Anterior cingulate cortex (tissue), 58 donors: ENCODE results near the gene SLC38A2.

Experiments used
- DNase-seq, 58 donors: peaks; one replicate each; lab custom pipeline; 2025; lab: John Stamatoyannopoulos, UW

The SLC38A2 gene

GRCh38 chr12:46396826-46397225 is 24.3 kb upstream of the SLC38A2 start:
- DNase-seq = no peak

- DNase-seq = peak in 1 of 58 donors; percentile 27
Measured at GRCh38 chr12:46395388-46395787, 22.8 kb upstream of the SLC38A2 start.

DNA sequence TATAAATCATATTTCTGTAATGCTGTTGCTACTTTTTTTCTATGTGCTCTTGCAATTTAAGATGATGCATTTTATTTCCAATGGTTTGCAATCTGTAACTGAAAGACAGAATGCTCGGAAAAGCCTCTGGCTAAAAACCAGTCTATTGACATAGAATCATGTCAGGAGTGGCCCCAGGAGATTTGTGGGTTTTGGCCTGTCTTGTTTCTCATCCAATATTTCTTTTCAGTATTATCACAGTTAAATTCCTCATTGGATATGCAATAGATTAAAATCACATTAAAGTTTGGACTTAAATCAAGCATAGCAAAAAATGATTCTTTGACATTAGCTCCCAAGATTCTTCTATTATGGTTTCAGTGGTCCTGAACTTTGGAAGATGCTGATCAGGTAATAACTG is 19.1 kb upstream of the SLC38A2 start:
- no peak for DNase-seq

DNA sequence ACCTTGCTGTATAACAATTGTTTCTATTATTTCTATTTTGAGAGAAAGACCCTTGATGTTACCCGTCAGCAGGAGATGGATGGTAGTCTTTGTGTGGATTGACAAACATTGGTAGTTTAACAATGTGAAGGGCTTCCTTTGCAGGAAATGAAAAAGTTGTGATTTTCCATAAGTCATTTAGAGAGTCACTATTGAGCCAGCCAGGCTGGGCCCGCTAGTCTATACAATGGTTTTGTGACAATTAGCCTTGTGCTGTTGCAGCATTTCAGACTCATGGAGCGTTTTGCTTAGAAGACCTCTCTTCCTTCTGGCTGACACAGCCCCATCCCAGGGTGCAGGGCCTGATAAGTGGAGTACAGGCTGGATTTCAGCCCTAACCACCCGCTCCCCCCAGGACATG is 18.3 kb upstream of the SLC38A2 start:
- DNase-seq = no peak

DNA sequence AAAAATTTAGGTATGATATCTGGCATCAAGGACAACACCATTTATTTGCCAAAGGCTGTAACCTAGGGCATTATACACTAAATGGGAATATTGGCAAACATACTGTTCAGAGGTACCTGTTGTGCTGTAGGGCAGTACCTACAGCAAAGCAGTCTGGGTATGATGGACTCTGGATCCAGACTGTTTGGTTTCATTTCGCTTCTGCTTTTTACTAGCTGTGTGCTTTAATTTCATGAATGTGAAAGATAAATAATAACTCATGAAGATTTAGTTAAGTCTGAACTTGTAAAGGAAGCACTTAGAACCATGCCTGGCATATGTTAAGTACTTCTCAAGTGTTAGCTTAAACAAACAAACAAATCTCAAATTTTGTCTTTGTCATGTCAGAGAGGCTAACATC is 17.7 kb upstream of the SLC38A2 start:
- DNase-seq = no peak

DNA sequence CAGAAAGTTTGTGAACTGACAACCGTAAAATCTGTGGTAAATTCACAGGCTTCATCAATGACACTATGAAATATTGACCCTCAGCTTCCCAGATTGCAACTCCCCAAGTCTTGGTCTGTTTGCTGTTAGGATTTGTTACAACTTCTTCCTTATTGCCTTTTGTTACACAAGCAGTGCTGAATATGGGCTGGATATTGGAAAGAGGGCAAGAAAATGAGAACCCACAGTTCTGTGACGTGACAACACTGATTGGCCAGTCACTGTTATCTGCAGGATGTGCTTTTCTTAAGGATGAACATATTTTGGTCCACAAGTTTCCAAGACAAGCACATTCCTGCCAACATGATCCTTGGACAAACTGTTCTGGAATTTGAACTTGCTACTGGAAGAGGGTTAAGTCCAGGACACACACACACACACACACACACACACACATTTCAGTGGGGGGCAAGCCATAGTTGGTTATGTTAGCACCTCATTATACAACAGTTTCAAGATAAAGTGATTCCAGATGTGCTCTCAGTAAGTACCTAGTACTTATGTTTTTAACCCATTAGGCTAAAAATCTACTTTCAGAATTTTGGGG is 16.6 kb upstream of the SLC38A2 start:
- no peak for DNase-seq

GRCh38 chr12:46388427-46389021 is 16.0 kb upstream of the SLC38A2 start:
- DNase-seq = no peak

- no peak for DNase-seq
Measured at GRCh38 chr12:46387670-46388069, 15.1 kb upstream of the SLC38A2 start.

DNA sequence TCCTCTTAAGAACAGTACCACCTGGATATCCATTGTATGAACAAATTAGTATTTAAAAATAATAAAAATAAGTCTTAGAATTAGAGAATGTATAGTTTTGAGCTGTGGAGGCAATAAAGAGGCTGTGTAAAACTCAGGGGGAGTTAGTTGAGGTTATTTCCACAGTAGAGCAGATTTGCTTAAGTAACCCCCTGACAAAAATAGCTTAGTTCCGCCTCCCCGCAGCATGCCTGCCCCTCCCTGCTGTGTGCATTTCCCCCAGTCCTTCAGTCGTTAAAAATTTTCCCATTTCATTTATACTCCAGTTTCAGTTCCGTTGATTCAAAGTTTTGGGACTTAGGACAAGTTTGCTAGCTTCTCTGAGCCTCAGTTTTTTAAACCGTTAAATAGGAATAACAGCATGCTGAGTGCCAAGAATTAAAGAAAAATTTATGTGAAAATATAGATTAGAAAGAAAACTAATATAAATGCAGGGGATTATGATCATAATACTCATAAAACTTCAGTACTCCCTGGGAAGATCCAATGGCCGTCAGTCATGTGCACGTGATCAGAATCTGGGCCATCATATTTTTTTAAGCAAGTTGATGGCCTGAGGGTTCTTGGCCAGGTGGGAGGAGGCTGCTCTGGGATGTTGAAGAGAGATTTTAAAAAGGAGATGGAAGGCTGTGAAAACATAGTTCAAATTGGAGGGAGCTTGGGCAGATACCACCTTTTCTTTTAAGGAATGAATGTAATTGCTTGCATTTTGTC is 14.5 kb upstream of the SLC38A2 start:
- DNase-seq = peak in 1 of 58 donors; percentile 18

DNA sequence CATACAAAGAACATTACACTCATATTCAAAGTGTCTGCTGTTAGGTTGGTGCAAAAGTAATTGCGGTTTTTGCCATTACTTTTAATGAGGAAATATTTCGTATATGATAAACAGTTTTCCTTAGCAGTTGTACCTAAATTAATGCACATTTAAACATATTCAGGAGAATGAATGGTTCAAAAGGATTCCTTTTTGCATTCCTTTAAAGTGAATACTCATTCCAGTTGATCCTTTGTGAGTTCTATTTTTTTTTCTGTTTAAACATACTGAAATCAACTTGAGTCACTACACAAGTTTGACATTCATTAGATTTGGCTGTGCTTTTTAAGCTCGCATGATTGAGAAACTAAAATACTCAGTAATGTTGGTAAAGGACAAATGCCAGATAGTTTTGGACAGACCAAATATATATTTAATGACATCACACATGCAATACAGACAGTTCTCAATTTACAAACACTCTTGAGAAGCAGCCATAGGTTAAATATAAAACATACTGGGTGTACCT is 13.8 kb upstream of the SLC38A2 start:
- no peak for DNase-seq

- peak in 1 of 58 donors; percentile 15 for DNase-seq
Measured at GRCh38 chr12:46385438-46385837, 12.9 kb upstream of the SLC38A2 start.

DNA sequence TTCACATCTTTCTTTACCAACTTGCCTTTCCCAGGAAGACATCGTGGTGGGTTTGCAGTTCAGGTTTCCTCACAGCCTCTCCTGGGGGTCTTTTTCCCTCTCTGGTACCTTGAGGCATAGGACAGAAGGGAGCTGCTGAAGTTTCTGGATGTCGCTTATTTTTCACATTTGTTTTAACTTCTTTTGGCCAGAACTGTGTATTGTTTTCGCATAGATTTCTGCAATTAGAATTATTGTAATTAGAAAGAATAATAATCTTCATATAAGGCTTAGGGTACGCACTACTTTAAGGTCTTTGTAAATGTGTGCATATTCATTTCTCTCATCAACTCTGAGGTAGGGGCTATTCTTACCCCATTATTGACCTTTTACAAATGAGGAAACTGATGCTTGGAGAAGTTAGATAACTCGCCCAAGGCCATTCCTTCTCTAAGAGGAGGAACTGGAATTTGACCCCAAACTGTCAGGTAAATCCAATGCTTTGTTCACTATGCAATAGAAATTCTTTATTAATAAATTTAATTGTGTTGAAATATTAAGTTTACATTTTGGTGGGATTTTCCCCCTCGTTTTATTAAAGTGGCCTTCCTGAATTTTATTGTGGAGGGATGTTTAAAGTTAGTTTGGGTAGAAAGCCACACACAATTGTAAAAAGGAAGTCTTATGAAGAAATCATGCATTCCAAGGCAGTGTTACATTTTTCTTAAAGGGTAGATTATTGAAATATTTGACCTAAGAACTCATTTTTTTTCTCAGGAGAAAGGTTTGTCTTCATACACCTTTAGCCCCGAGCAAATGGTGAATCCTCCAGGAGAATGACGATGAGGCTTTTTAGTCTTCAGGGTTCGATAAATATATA is 12.1 kb upstream of the SLC38A2 start:
- DNase-seq = no peak

- peak; percentile 21 to 93 (median 81) for DNase-seq
Measured at GRCh38 chr12:46383654-46384450, 11.3 kb upstream of the SLC38A2 start.

- peak; percentile 60 to 98 (median 95) for DNase-seq
Measured at GRCh38 chr12:46382964-46383653, 10.5 kb upstream of the SLC38A2 start.

GRCh38 chr12:46382408-46382963 is 9.9 kb upstream of the SLC38A2 start:
- no peak for DNase-seq

GRCh38 chr12:46380881-46381280 is 8.3 kb upstream of the SLC38A2 start:
- peak in 1 of 58 donors; percentile 15 for DNase-seq

DNA sequence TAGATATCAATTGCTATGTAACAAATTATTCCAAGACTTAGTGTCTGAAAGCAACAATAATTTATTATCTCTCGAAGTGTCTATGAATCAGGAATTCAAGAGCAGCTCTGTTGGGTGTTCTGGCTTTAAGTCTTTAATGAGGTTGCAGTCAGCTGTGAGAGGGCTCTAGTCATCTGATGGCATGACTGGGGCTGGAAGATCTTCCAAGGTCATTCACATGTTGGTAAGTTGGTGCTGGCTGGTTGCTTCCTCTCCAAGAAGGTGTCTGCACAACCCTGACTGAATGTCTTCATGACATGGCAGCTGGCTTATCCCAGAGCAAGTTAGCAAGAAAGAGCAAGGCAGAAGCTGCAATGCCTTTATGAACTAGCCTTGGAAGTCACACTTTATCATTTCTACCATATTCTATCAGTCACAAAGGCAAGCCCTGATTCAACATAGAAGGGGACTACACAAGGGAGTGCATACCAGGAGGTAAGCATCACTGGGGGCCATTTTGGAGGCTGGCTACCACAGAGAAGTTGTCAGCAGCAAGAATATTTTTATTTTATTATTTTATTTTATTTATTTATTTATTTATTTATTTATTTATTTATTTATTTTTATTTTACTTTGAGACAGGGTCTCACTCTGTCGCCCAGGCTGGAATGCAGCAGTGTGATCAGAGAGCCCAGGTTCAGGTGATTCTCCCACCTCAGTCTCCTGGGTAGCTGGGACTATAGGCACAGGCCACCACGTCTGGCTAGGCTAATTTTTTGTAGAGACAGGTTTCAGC is 7.6 kb upstream of the SLC38A2 start:
- no peak for DNase-seq

GRCh38 chr12:46379352-46379751 is 6.8 kb upstream of the SLC38A2 start:
- DNase-seq = no peak
